ENCODE measurements around the gene RIN3.

GRCh38 chr14:92486881-92487280, 26.7 kb upstream of the RIN3 start:
- TF ChIP-seq CTCF (conservative IDR thresholded peaks at IDR 0.05; ENCODE audit: low read depth, low read length) (no peak), EZH2phosphoT487 (IDR thresholded peaks at IDR 0.05; ENCODE audit: borderline replicate concordance, low read length) (no peak), EZH2 (IDR thresholded peaks at IDR 0.05; ENCODE audit: low read length, unreplicated experiment) (no peak)

All from PC-3 (cell line).